Left lung (tissue), 10 donors: ENCODE data around the gene CDH6. TPM values are rescaled to one million over a fixed set of nuclear protein-coding genes. Genes with fewer than 3 reads are reported as not detected.

Experiments
- ATAC-seq: fragments of 200-7000 bp; cut with Tn5 transposase; one replicate; pipeline ENCODE4 v1.9.1; 2020; ENCODE audit warnings: moderate library complexity
- DNase-seq, 4 donors: peaks; one replicate each; pipeline ENCODE4 v3.0.0-alpha.2; 2013 to 2020
- H3K27ac ChIP-seq, 2 donors: fragments of 200-600 bp; sonication (generic) in 1 of 2; one replicate each; pipeline versions ENCODE4 v1.5.0 to v1.8.0; 2020 to 2021
- H3K27me3 ChIP-seq, 2 donors: fragments of 200-600 bp; sonication (generic) in 1 of 2; one replicate each; pipeline versions ENCODE4 v1.5.0 to v1.8.0; 2020 to 2021
- H3K36me3 ChIP-seq, 2 donors: fragments of 200-600 bp; sonication (generic) in 1 of 2; one replicate each; pipeline versions ENCODE4 v1.5.0 to v1.8.0; 2020 to 2021
- H3K4me1 ChIP-seq, 2 donors: fragments of 200-600 bp; one replicate each; pipeline ENCODE4 v1.8.0; 2021
- H3K4me3 ChIP-seq, 2 donors: fragments of 200-600 bp; sonication (generic) in 1 of 2; one replicate each; pipeline versions ENCODE4 v1.5.0 to v1.8.0; 2020 to 2021; ENCODE audit warnings: mild to moderate bottlenecking in 1 of 2
- H3K9me3 ChIP-seq, 2 donors: fragments of 200-600 bp; sonication (generic) in 1 of 2; one replicate each; pipeline versions ENCODE4 v1.5.0 to v1.8.0; 2020 to 2021
- CTCF ChIP-seq, 2 donors: fragments of 200-600 bp; sonication (generic) in 1 of 2; IDR thresholded peaks; one replicate each; pipeline versions ENCODE4 v1.5.0 to v1.8.0; 2021; ENCODE audit warnings: antibody characterized with exemption in 2 of 2
- intact Hi-C, 2 donors: fragments of 100-400 bp; cut with DNase I; formaldehyde crosslinking; loops; one replicate each; pipeline versions ENCODE4 v1.11.2 to v1.14.2; 2022
- polyA plus RNA-seq, 6 donors: library from polyadenylated mRNA; unstranded; fragments of 120-200 nt; gene quantifications; one replicate each; pipeline ENCODE4 v1.2.1, GENCODE V29; 2013; ENCODE audit not compliant: insufficient read length in 6 of 6
- total RNA-seq, 2 donors: library from RNA; stranded (reverse); fragmentation: NEBNext Ultra II Directional; extraction: Animal tissue kit (Norgen Biotek cat#: 25700); gene quantifications; one replicate each; pipeline ENCODE4 v1.2.1, GENCODE V29; 2021
- donor health status: DM: no; HTN: yes; CAD: no.
- donor health status: DM: no; HTN: no; CAD: no.

The CDH6 gene
- total and polyA plus RNA-seq, 8 donors = 7.4 to 13.2 (median 9.1) TPM

DNA sequence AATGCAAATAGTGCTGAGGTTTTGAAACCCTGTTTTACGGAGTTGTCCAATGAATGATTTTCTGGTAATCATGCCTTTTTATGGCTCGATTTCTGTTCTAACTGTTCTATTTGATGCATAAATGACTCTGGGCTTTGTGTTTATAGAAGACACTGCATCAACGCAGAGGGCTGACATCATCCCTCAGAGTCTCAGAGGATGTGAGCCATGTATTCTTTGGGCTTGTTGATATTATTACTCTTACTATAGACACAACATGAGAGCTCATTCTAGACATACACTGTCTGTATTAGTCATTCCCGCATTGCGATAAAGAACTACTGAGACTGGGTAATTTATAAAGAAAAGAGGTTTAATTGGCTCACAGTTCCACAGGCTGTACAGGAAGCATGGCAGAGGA, 31.6 kb downstream of the CDH6 start:
- H3K36me3 ChIP-seq = no peaks in the 10 kb centered on the region
- no peak overlapping the region for H3K4me3 ChIP-seq
- H3K27ac ChIP-seq = no peak overlapping the region
- no peaks in the 10 kb centered on the region for H3K4me1 ChIP-seq
- DNase-seq (no peak), ATAC-seq (no peak)
- H3K27me3 ChIP-seq = no peaks in the 10 kb centered on the region
- TF ChIP-seq CTCF (IDR thresholded peaks at IDR 0.05) = no peak
- intact Hi-C loops = no loop called here
- no peaks in the 10 kb centered on the region for H3K9me3 ChIP-seq

GRCh38 chr5:31225613-31226012, 32.1 kb downstream of the CDH6 start:
- H3K4me3 ChIP-seq = no peak overlapping the region
- no peaks in the 10 kb centered on the region for H3K9me3 ChIP-seq
- H3K4me1 ChIP-seq = no peaks in the 10 kb centered on the region
- no peak for TF ChIP-seq CTCF (IDR thresholded peaks at IDR 0.05)
- no peaks in the 10 kb centered on the region for H3K36me3 ChIP-seq
- no peaks in the 10 kb centered on the region for H3K27me3 ChIP-seq
- DNase-seq = no peak
- intact Hi-C loops = no loop called here
- no peak for ATAC-seq
- no peak overlapping the region for H3K27ac ChIP-seq

- H3K4me1 ChIP-seq = no peaks in the 10 kb centered on the region
- DNase-seq (no peak), ATAC-seq (no peak)
- no peaks in the 10 kb centered on the region for H3K9me3 ChIP-seq
- no peak overlapping the region for H3K4me3 ChIP-seq
- intact Hi-C loops = no loop called here
- H3K27me3 ChIP-seq = no peaks in the 10 kb centered on the region
- H3K27ac ChIP-seq = no peak overlapping the region
- TF ChIP-seq CTCF (IDR thresholded peaks at IDR 0.05) = no peak
- no peaks in the 10 kb centered on the region for H3K36me3 ChIP-seq
These were observed 33.2 kb downstream of the CDH6 start for GRCh38 chr5:31226651-31227050.

- no peak for ATAC-seq
- no peak for DNase-seq
- H3K36me3 ChIP-seq = no peaks in the 10 kb centered on the region
- no peaks in the 10 kb centered on the region for H3K27me3 ChIP-seq
- intact Hi-C loops = no loop called here
- no peaks in the 10 kb centered on the region for H3K9me3 ChIP-seq
- H3K27ac ChIP-seq = no peak overlapping the region
- no peak overlapping the region for H3K4me3 ChIP-seq
- TF ChIP-seq CTCF (IDR thresholded peaks at IDR 0.05) = no peak
- H3K4me1 ChIP-seq = no peaks in the 10 kb centered on the region
These were observed 35.8 kb downstream of the CDH6 start for GRCh38 chr5:31229266-31229665.

GRCh38 chr5:31231177-31231838, 37.8 kb downstream of the CDH6 start:
- no peak for DNase-seq
- ATAC-seq = no peak
- H3K36me3 ChIP-seq = no peaks in the 10 kb centered on the region
- H3K9me3 ChIP-seq = no peaks in the 10 kb centered on the region
- intact Hi-C loops = no loop called here
- no peaks in the 10 kb centered on the region for H3K27me3 ChIP-seq
- H3K4me1 ChIP-seq = no peaks in the 10 kb centered on the region
- TF ChIP-seq CTCF (IDR thresholded peaks at IDR 0.05) = no peak
- H3K27ac ChIP-seq = no peak overlapping the region
- H3K4me3 ChIP-seq = no peak overlapping the region
